Activated CD8-positive, alpha-beta memory T cell treated with anti-CD3 and anti-CD28 coated beads for 24 hours (primary cell): Measurements from ENCODE around the gene LRRC23.
A peak's percentile ranks its signal among the peaks of the same experiment; 100 is the strongest.
"Not testable (repeated sequence)": the region's sequence is repeated elsewhere in the genome, so short reads cannot be mapped to it uniquely, and the experiment has no call there.

Source experiments
- DNase-seq: peaks from one replicate; pipeline ENCODE4 v3.0.0-alpha.2; 2020

The LRRC23 gene

DNA sequence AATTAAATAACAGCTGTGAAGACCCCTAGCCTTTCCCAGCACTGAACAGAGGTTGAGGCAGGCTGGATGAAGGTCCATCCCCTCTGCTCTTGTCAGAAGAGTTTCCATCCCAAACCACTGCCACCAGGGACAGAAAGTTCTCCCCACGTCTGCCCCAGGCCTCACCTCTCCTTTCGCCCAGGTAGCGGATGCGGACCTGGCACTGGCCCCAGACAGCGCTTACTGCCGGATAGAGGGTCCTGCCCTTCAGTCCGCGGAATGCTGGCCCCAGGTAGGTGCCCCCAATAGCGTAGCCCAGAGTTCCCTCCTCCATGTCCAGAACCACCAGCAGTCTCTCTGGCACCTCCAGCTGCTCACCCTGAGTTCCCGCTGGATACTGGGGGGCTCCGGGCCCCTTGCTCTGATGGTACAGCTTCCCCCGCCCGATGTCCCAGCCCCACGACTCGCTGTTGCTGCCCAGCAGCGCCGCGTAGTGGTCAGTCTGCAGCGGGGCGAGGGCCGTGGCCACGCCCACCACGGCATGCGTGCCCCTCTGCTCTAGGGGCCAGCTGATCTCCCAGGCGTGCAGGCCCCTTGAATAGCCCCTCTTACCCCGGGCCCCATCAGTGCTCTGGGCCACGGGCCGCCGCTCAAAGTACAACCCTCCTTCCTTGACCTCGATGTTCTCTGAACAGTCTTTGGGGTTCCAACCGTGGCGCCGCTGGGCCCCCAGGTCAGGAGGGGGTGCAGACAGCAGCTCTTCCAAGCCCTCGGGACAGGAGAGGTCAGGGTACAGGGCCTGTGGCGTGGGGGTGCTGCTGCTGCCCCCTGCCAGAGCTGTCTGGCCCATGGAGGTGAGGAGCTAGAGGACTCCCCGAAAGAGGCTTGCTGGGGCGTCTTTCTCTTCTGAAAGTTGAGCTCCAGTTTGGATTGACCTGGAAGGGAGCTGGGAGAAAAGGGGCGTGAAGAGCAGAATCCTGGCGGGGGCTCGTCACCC is 32.3 kb upstream of the LRRC23 start:
- DNase-seq, result peak; percentile 97

GRCh38 chr12:6873094-6874014 is 31.3 kb upstream of the LRRC23 start, which contains the start of gene SPSB2:
Gene SPSB2 (minus strand): TSS chr12:6873303. CDS start chr12:6872901, 402 bp downstream.
- DNase-seq, result peak; percentile 100

DNA sequence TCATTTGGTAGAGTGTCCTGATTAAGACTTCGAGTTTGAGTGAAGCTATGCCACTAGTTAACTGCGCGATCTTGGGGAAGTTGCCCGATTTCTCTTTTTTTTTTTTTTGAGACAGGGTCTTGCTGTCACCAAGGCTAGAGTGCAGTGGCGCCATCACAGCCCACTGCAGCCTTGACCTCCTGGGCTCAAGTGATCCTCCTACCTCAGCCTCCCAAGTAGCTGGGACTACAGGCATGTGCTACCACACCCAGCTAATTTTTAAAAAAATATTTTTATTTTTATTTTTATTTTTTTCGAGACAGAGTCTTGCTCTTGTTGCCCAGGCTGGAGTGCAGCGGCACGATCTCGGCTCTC is 30.6 kb upstream of the LRRC23 start:
- DNase-seq, result not testable (repeated sequence)

- not testable (repeated sequence) for DNase-seq
These were observed 24.8 kb upstream of the LRRC23 start for GRCh38 chr12:6879824-6880223.

- no peak for DNase-seq
These were observed 21.4 kb upstream of the LRRC23 start for GRCh38 chr12:6883252-6883651.

- no peak for DNase-seq
These were observed 20.9 kb upstream of the LRRC23 start for GRCh38 chr12:6883683-6884082.

GRCh38 chr12:6884539-6884938 is 20.1 kb upstream of the LRRC23 start:
- no peak for DNase-seq

GRCh38 chr12:6886206-6886999 is 18.2 kb upstream of the LRRC23 start:
- not testable (repeated sequence) for DNase-seq

DNA sequence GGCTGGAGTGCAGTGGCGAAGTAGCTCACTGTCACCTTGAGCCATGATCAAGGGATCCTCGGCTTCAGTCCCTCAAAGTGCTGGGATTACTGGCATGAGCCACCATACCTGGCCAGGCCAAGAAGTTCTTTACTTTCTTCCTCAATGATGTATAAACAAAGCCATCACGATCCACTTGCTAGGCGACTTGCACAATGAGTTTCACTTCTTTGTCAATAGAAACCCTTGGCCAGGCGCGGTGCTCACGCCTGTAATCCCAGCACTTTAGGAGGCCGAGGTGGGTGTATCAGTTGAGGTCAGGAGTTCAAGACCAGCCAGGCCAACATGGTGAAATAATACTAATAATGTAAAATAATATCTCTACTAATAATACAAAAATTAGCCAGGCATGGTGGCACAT is 17.2 kb upstream of the LRRC23 start:
- DNase-seq, result no peak

DNA sequence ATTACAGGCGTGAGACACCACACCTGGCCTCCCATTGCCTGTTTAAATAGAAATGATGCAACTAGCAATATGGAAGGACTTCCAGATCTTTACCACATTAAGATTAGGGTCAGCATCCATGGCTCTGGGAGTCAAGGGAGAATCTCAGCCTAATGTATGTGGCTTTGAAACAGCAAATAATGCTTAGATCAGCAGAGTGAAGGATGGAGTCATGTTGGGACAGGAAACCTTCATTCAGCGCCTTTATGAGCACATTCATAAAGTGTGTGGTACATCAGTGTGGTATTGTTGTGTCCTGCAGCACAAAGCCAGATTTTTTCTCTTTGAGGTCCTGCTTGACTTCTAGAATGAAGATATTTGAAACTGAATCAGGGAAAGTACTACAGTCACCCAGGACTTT is 16.3 kb upstream of the LRRC23 start:
- DNase-seq, result no peak

DNA sequence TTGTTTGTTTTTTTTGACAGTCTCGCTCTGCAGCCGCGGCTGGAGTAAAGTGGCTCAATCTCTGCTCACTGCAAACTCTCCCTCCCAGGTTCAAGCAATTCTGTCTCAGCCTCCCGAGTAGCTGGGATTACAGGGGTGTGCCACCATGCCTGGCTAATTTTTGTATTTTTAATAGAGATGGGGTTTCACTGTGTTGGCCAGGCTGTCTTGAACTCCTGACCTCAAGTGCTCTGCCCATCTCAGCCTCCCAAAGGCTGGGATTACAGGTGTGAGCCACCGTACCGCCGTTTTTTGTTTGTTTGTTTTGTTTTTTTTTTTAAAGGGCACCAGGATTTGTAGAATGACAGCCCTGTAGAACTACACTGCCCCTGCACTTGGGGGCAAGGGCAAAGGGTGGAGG is 15.8 kb upstream of the LRRC23 start:
- not testable (repeated sequence) for DNase-seq

- DNase-seq, result not testable (repeated sequence)
These were observed 14.6 kb upstream of the LRRC23 start for GRCh38 chr12:6889775-6890573.

- peak; percentile 98 for DNase-seq
These were observed 13.6 kb upstream of the LRRC23 start for GRCh38 chr12:6890789-6891645.

DNA sequence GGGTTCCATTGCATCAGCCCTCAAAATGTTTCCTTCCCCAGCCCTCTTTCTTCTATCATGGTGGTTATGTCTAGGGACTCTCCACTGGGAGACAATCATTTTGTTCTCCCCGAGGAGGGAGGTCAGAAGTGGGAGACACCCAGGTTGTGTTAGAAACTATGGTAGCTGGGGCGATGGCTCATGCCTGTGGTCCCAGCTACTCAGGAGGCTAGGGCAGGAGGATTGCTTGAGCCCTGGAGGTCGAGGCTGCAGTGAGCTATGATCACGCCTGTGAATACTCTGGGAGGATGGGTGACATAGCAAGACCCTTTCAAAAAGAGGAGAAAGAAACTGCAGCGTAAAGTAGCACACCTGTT is 13.0 kb upstream of the LRRC23 start:
- DNase-seq, result peak; percentile 67

- not testable (repeated sequence) for DNase-seq
These were observed 11.9 kb upstream of the LRRC23 start for GRCh38 chr12:6892683-6893082.

DNA sequence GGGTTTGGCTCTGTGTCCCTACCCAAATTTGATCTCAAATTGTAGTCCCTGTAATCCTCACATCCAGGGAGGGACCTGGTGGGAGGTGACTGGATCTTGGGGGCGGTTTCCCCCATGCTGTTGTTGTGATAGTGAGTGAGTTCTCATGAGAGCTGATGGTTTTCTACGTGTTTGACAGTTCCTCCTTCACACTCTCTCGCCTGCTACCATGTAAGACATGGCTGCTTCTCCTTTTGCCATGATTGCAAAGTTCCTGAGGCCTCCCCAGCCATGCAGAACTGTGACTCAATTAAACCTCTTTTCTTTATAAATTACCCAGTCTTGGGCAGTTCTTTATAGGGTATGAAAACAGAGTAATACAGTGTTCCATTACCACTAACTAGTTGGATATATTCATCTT is 10.3 kb upstream of the LRRC23 start:
- DNase-seq, result no peak

DNA sequence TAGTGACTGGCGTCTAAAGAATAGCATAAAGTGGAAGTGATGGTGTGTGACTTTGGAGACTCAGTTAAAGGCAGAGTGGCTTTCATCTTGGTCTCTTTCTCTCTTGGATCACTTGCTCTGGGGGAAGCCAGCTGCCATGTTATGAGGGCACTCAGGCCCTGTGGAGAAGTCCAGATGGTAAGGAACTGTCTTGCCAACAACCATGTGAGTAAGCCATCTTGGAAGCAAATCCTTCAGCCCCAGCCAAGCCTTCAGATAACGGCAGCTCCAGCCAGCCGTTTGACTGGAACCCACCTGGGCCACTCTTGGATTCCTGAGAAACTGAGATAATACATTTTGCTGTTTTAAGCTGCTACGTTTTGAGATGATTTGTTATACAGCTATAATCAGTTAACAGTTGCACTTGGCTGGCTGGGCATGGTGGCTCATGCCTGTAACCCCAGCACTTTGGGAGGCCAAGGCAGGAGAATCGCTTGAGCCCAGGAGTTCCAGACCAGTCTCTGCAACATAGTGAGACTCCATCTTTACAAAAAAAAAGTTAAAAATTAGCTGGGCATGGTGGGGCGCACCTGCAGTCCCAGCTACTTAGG is 7.7 kb upstream of the LRRC23 start:
- DNase-seq, result no peak

DNA sequence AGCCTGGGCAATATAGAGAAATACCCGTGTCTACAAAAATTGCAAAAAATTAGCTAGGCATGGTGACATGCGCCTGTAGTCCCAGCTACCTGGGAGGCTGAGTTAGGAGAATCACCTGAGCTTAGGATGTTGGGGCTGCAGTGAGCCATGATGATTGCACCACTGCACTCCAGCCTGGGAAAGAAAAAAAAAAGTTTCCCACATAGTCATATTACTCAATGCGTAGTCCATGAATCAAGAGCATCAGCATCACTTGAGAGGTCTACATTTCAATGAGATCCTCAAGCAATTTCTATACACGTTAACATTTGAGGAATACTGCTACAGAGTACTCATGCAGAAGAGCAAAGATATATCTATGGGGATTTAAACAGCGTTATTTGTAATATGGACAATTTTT is 5.2 kb upstream of the LRRC23 start:
- no peak for DNase-seq

GRCh38 chr12:6899837-6900519 is 4.6 kb upstream of the LRRC23 start:
- DNase-seq, result no peak

DNA sequence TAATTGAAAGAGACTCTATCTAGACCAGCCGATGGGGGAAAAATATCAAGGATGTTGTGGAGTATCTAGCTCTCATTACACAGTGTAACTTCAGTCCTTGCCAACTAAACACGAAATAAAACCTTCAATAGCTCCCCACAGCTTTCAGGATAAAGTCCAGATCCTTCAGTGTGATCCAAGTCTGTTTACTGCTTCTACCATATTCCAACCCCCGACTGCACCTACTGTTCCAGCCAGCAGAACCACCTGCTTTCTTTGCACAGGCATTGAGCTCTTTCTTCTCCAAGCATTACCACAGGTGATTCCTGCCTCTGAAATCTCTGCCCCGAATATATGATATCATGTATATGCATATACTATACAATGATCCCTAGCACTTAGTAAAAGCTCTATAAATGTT is 2.2 kb upstream of the LRRC23 start:
- DNase-seq, result no peak
